Fibroblast of mammary gland (primary cell): ENCODE results near the gene C16orf74.
A peak's percentile ranks its signal among the peaks of the same experiment; 100 is the strongest.

Experiments
- DNase-seq: peaks from one replicate; pipeline ENCODE4 v3.0.0-alpha.2; 2010; ENCODE audit warnings: low read depth
- H3K4me3 ChIP-seq: 2 replicates; pipeline ENCODE4 v1.5.1; 2011; ENCODE audit warnings: low read depth, mild to moderate bottlenecking, low read length, moderate library complexity; ENCODE audit not compliant: control insufficient read depth
- TF ChIP-seq, protein P1 (sequence below): conservative IDR thresholded peaks from 2 replicates; pipeline ENCODE4 v1.5.1; 2011; ENCODE audit warnings: low read depth, low read length, inconsistent platforms; ENCODE audit not compliant: control insufficient read depth, insufficient read depth

The C16orf74 gene

DNA sequence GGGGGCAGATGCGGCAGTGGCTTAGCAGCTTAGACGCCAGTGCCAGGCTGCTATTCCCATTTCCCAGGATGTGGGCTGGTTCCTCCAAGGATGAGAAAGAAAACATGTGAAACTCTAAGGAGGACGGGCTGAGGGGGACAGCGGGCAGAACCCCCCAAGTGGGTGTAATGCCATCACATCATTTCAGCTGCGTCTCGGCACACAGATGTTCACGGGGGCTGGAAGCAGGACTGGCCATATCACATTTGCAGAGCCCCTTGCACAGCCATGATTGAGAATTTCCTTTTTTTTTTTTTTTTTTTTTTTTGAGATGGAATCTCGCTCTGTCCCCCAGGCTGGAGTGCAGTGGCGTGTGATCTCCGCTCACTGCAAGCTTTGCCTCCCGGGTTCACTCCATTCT lies 46.9 kb downstream of the C16orf74 start:
- TF ChIP-seq, protein P1, sequence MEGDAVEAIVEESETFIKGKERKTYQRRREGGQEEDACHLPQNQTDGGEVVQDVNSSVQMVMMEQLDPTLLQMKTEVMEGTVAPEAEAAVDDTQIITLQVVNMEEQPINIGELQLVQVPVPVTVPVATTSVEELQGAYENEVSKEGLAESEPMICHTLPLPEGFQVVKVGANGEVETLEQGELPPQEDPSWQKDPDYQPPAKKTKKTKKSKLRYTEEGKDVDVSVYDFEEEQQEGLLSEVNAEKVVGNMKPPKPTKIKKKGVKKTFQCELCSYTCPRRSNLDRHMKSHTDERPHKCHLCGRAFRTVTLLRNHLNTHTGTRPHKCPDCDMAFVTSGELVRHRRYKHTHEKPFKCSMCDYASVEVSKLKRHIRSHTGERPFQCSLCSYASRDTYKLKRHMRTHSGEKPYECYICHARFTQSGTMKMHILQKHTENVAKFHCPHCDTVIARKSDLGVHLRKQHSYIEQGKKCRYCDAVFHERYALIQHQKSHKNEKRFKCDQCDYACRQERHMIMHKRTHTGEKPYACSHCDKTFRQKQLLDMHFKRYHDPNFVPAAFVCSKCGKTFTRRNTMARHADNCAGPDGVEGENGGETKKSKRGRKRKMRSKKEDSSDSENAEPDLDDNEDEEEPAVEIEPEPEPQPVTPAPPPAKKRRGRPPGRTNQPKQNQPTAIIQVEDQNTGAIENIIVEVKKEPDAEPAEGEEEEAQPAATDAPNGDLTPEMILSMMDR, result no peak
- no peak for DNase-seq
- H3K4me3 ChIP-seq, result no peak overlapping the region

DNA sequence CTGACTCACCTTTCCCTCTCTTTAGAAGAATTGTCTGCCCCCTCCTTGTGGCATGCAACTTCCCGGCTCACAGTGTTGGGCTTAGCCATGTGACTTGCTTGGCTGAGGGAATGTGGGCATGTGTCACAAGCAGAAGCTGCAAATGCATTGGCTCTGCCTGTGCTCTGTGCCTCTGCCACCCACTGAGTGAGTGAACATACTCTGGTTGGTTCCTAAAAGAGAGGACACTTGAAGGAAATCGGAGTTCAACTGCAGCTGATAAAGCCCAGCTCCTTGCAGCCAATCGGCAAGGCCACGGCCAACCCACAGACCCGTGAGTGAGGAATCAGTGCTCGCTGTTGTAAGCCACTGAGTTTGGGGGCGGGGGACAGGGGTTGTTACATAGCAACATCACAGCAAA lies 51.3 kb downstream of the C16orf74 start:
- peak; percentile 24 for DNase-seq
- H3K4me3 ChIP-seq, result no peak overlapping the region
- TF ChIP-seq, protein P1, result no peak

DNA sequence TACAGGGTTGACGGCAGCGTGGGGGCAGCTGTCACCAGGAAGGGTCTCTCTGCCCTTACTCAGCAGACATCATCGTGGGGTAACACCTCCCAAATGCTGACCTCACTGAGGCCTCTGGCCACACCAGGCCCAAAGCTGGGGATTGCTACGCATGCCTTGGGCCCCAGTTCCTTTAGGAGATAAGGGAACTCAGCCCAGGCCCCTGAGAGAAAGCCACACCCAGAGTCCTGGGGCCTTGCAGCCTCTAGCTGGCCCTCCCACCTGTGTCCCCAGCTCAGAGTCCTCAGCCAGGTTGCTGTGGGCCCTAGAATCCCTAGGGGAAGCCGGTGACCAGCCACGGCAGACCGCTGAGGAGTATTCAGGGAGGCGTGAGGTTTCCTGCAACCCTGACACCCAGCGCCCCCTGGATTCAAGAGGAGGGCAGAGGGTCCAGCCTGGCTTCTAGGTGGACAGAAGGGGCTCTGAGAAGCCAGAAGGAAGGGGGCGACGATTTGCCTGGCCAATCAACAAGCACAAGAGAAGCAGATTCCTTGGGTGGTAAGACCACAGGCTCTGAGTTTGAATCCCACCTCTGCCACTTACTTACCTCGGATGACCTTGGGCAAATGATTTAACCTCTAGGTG lies 51.8 kb downstream of the C16orf74 start:
- no peak overlapping the region for H3K4me3 ChIP-seq
- TF ChIP-seq, protein P1, result no peak
- no peak for DNase-seq

DNA sequence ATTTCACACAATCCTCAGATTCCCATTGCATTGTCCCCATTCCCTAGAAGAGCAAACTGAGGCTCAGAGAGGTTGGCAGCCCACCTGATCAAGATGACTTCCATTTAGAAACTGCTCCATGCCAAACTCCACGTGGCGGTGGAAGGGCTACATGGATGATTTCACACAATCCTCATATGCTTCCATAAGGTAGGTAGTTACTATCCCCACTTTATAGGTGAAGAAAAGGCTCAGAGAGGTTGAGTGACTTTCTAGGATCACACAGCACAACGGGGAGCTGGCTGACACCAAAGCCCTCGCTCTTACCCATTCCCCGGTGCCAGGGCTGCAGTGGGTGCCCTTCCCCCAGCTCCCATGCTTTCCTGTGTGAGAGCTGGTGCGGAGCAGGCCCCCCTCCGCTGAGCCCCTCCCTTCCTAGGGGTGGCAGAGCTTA lies 52.4 kb downstream of the C16orf74 start:
- no peak for DNase-seq
- no peak overlapping the region for H3K4me3 ChIP-seq
- TF ChIP-seq, protein P1, result no peak

DNA sequence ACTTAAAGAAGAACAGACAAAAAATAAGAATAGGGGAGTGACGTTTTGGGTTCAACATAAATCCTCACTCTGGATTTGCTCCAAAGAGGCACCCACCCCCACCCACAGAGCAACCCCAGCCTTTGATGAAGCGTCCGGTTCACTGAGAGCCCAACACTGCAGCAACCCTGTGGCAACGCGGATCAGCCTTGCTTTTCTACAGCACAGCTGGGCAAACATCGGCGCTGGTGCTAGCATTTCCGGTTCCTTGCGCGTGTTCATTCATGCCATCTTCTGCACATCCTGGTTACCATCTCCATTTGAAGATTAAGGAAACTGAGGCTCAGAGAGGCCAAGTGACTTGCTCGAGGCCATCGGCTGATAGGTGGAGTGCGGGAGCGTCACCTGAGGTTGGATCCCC lies 53.5 kb downstream of the C16orf74 start:
- DNase-seq, result no peak
- TF ChIP-seq, protein P1, result no peak
- H3K4me3 ChIP-seq, result no peak overlapping the region

DNA sequence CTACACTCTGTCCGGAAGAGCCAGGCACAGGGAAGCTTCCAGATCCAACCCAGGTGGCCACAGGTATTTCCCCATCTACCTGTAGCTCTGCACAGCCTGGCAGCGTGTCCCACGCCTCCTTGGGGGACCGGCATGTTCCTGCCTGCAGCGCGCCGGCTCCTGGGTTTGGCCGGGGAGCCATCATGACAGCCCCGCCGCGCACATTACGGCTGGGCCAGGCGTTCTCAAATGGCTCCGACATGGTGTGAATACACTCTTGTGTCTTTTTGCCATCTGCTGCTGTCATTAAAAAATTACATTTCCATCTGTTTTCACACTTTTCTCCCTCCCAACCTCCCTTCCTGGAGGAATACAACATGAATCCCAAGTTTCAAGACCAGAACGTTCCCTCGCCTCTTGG lies 54.1 kb downstream of the C16orf74 start:
- no peak for DNase-seq
- TF ChIP-seq, protein P1, result no peak
- no peak overlapping the region for H3K4me3 ChIP-seq
